Right hindlimb (tissue), 1 donor: Measurements from ENCODE around the gene WFDC6.
"Not testable (repeated sequence)": the region's sequence is repeated elsewhere in the genome, so short reads cannot be mapped to it uniquely, and the experiment has no call there.

Experiments
- DNase-seq: peaks from one replicate; pipeline ENCODE4 v3.0.0-alpha.2; 2018

WFDC6 gene

GRCh38 chr20:45539382-45539781, at the start of gene WFDC6:
Gene WFDC6 (minus strand): TSS chr20:45539482. CDS start chr20:45539407, 75 bp downstream.
- DNase-seq = no peak

DNA sequence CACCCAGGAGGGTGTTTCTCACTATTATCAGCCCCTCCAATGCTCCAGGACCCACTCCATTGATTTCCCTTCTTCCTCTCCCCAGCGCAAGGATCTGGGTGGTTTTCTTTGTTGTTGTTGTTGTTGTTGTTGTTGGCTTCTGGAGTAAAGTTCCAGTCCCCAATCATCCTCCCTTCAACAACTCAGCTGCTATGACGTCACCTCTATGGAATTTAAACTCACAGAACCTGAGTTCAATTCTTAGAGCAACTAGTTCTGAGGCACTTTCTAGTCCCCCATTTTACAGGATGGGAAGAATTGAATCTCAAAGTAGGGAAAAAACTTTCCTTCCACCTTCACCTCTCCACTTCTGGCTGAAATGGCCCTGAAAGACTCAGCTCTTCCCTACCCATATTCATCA, 49.5 kb upstream of the WFDC6 start:
- no peak for DNase-seq

GRCh38 chr20:45585986-45586385, 46.7 kb upstream of the WFDC6 start:
- not testable (repeated sequence) for DNase-seq

- not testable (repeated sequence) for DNase-seq
These were observed 45.0 kb upstream of the WFDC6 start for GRCh38 chr20:45584294-45584693.

- DNase-seq = no peak
These were observed 44.2 kb upstream of the WFDC6 start for GRCh38 chr20:45583502-45583901.

- DNase-seq = no peak
These were observed 42.4 kb upstream of the WFDC6 start for GRCh38 chr20:45581702-45582101.

DNA sequence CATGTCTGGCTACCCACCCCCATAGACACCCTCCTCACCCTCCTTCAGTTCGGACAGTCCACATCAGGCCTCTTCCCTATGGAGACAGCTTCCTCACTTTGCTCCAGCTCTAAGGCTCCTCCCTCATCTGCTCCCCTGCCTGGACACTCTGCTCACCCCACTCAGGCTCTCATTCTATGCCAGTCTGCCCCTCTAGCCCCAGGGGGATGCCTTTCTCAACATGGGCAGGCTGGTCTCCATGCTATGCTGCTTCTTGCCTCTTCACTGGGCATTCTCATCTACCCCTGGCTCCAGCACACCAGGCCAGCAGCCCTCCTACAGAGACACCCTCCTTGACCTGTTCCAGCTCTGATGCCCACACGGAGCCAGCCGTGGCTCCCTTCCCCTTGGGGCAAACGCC, 39.9 kb upstream of the WFDC6 start, which contains the start of gene WFDC8:
TSS of gene WFDC8 (minus strand) at position 101 of the 400 bp plus-strand sequence. CDS start at position 64, 37 bp downstream.
- no peak for DNase-seq

DNA sequence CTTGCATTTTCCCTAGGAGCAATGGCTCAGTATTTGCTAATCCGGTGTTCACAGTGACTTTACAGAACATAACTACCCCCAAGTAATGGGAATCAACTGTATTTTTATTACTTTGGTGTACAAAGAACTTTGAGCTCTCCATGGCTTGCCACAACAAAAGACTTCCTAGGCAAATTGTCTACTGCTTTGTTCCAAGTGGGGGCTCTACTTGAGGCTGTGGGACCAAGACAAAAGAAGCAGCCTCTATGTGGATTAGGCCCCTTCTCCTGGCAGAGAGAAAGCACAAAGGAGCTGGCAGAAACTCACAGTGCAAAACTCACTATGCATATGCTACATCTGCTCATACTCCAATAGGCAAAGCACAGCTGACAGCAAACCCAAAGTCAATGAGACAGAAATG, 38.9 kb upstream of the WFDC6 start:
- no peak for DNase-seq

GRCh38 chr20:45576995-45577394, 37.7 kb upstream of the WFDC6 start:
- no peak for DNase-seq

GRCh38 chr20:45575931-45576330, 36.6 kb upstream of the WFDC6 start:
- no peak for DNase-seq

DNA sequence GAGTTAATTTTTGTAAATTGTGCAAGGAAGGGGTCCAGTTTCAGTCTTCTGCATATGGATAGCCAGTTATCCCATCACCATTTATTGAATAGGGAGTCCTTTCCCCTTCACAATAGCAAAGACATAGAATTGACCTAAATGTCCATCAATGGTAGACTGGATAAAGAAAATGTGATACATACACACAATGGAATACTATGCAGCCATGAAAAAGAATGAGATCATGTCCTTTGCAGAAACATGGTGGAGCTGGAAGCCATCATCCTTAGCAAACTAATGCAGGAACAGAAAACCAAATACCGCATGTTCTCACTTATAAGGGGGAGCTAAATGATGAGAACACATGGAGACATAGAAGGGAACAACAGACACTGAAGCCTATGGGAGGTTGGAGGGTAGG, 30.4 kb upstream of the WFDC6 start:
- not testable (repeated sequence) for DNase-seq

GRCh38 chr20:45564760-45565276, 25.5 kb upstream of the WFDC6 start:
- no peak for DNase-seq

GRCh38 chr20:45555198-45555597, 15.9 kb upstream of the WFDC6 start:
- no peak for DNase-seq

DNA sequence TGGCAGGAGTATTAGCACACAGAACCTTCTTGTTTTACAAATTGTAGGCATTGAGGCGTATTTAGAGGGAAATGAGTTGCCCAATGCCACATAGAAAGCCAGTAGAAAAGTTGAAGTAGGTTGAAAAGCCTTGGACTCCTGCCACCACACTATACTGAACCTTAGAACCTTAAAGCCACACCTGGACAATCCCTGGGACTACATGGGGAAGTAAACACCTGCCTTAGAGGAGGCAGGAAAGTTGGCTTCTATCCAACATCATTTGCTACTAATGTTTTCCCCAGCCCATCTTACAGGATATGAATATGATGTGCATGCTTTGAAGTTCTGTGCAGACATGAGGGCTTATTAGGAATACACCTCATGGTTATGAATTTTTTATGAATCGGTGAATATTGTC, 13.2 kb upstream of the WFDC6 start:
- no peak for DNase-seq

- no peak for DNase-seq
These were observed 11.5 kb upstream of the WFDC6 start for GRCh38 chr20:45550765-45551164.

GRCh38 chr20:45548410-45548809, 9.1 kb upstream of the WFDC6 start:
- no peak for DNase-seq

DNA sequence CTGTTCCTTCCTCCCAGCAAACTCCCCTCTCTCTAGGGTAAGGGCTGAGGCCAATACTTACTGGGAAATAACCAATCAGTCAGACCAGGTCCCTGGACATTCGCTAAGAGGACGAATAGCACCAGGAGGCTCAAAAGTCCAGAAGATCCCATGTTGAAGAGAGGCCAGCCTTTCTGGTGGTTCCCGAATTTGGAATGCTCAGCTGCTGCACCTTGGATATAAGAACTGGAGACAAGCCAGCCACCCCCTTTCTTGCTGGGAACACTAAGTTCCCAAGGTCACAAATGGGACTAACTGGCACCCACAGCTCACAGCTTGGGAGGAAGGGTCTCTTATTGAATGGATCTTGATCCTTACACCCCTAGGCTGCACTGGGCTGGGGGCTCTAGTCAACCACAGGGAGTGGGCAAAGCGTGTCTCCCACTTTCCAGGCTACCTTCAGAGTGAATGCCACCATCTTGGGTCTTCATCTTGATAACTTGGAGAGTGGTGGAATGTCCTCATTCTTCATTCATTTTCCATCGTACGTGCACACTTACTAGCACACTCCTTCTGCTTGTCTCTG, 8.0 kb upstream of the WFDC6 start, which contains the start of gene EPPIN:
TSS of gene EPPIN (minus strand) at position 196 of the 565 bp plus-strand sequence. CDS start at position 152, 44 bp downstream.
- no peak for DNase-seq

DNA sequence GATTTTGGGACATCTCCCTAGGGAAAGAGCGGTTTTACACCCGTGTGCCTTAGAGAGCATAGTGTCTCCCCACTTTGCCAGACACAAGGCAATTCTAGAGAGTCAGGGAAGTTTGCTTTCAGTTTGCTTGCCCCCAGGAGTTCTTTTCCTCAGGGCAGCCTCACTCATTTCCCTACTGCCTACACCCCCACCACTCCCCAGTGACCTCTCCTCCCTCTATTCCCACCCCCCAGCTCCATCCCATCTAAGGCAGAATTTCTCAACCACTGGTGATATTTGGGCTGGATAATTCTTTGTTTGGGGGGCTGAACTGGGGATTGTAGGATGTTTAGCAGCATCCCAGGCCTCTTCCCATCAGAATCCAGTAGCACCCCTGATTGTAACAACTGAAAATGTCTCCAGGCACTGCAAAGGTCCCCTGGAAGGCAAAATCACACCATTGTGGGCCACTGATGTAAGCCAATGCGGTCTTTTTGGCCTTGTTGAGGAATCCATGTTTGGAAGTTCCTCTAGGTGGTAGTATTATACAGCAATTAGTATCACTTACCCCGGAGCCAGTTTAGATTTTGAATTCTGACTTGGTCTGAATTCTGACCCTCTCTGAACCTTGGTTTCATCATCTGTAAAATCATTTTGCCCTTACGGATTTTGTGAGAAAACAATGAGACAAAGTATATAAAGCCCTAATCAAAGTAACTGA, 6.6 kb upstream of the WFDC6 start:
- DNase-seq = no peak

DNA sequence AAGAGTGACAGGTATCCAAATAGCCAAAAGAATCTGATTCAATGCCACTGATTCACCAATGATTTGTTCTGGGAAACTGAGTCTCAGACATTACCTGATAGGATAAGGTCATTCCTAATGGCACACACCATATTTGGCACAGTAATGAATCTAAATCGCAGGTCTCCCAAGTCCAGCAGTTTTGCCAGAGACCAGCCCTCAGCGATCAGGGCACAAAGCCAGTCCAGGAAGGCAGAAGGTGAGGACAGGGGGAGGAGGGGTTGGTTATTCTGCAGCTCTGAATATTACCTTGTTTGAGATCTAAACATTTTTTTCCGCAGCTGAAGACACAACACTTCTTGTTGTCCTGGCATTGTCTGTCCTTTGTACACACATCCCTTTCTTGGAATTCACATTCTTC, 6.1 kb upstream of the WFDC6 start:
- no peak for DNase-seq

GRCh38 chr20:45538209-45538799, 978 bp downstream of the WFDC6 start:
- no peak for DNase-seq

GRCh38 chr20:45527294-45527693, 12.0 kb downstream of the WFDC6 start:
- no peak for DNase-seq

DNA sequence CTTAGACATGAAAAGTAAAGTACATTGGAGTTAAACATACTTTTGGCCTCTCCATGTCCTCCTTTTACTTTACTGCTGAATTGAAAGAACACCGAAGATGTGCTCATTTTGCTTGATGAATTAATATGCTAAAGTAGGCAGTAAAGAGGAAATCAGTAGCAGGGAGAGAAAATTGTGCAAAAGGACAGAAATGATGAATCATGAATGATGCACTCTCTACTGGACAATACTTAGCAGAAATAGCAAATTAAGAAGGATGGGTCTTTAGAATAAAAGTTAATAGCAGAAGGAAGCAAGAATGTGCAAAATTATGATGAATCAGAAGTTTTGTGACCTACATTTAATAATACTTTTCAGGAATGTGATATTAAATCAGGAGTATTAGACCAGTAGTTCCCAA, 15.5 kb downstream of the WFDC6 start:
- no peak for DNase-seq

- DNase-seq = no peak
These were observed 21.0 kb downstream of the WFDC6 start for GRCh38 chr20:45518282-45518681.
